HG03460 (cell line): ENCODE measurements around the gene GRM8.

ENCODE experiments used
- ATAC-seq: cut with Tn5 transposase; IDR thresholded peaks from one replicate; pipeline ENCODE4 v1.9.1; 2021; ENCODE audit not compliant: unreplicated experiment

The GRM8 gene

GRCh38 chr7:126820925-126821324 lies 431.8 kb downstream of the GRM8 start:
- no peak for ATAC-seq

- ATAC-seq: no peak
These were observed 433.6 kb downstream of the GRM8 start for GRCh38 chr7:126819197-126819484.

GRCh38 chr7:126818393-126819196 lies 434.1 kb downstream of the GRM8 start:
- no peak for ATAC-seq

- no peak for ATAC-seq
These were observed 443.6 kb downstream of the GRM8 start for GRCh38 chr7:126809188-126809587.

GRCh38 chr7:126806614-126807013 lies 446.1 kb downstream of the GRM8 start:
- ATAC-seq: no peak

- no peak for ATAC-seq
These were observed 447.4 kb downstream of the GRM8 start for GRCh38 chr7:126805351-126805750.

- peak; percentile 83 for ATAC-seq
These were observed 448.1 kb downstream of the GRM8 start for GRCh38 chr7:126804604-126805003.

- ATAC-seq: no peak
These were observed 448.8 kb downstream of the GRM8 start for GRCh38 chr7:126803990-126804389.

GRCh38 chr7:126803060-126803665 lies 449.6 kb downstream of the GRM8 start:
- peak; percentile 88 for ATAC-seq

GRCh38 chr7:126801733-126802132 lies 451.0 kb downstream of the GRM8 start:
- no peak for ATAC-seq

- ATAC-seq: no peak
These were observed 453.2 kb downstream of the GRM8 start for GRCh38 chr7:126799541-126799940.

- no peak for ATAC-seq
These were observed 460.2 kb downstream of the GRM8 start for GRCh38 chr7:126792521-126792920.

GRCh38 chr7:126791306-126791705 lies 461.4 kb downstream of the GRM8 start:
- no peak for ATAC-seq

GRCh38 chr7:126790763-126791162 lies 462.0 kb downstream of the GRM8 start:
- no peak for ATAC-seq

GRCh38 chr7:126783613-126784012 lies 469.1 kb downstream of the GRM8 start:
- no peak for ATAC-seq

GRCh38 chr7:126780993-126781392 lies 471.7 kb downstream of the GRM8 start:
- peak; percentile 90 for ATAC-seq

GRCh38 chr7:126778101-126778500 lies 474.6 kb downstream of the GRM8 start:
- no peak for ATAC-seq

- ATAC-seq: no peak
These were observed 476.2 kb downstream of the GRM8 start for GRCh38 chr7:126776498-126776897.

GRCh38 chr7:126774077-126774476 lies 478.7 kb downstream of the GRM8 start:
- no peak for ATAC-seq

- no peak for ATAC-seq
These were observed 483.9 kb downstream of the GRM8 start for GRCh38 chr7:126768836-126769235.

GRCh38 chr7:126760914-126761577 lies 491.7 kb downstream of the GRM8 start:
- no peak for ATAC-seq

- no peak for ATAC-seq
These were observed 497.4 kb downstream of the GRM8 start for GRCh38 chr7:126755381-126755780.
